Endodermal cell (in vitro differentiated cells): Measurements from ENCODE around the gene KCNQ1. TPM values are rescaled to one million over a fixed set of nuclear protein-coding genes. Genes with fewer than 3 reads are reported as not detected.

Source experiments
- DNase-seq: peaks from one replicate; pipeline ENCODE4 v3.0.0-alpha.2; 2017
- H3K27ac ChIP-seq: 2 replicates; pipeline ENCODE4 v1.5.1; 2013; ENCODE audit warnings: mild to moderate bottlenecking, low read depth, low read length, moderate library complexity
- H3K27me3 ChIP-seq: 2 replicates; pipeline ENCODE4 v1.6.1; 2013; ENCODE audit warnings: mild to moderate bottlenecking, low read length, moderate library complexity; ENCODE audit not compliant: insufficient read depth, control insufficient read depth, poor library complexity, severe bottlenecking
- H3K36me3 ChIP-seq: 2 replicates; pipeline ENCODE4 v1.7.0; 2013; ENCODE audit warnings: mild to moderate bottlenecking, low read length, moderate library complexity; ENCODE audit not compliant: control insufficient read depth, insufficient read depth
- H3K4me1 ChIP-seq: one replicate; pipeline ENCODE4 v1.7.0; 2013; ENCODE audit warnings: low read length; ENCODE audit not compliant: control insufficient read depth, insufficient read depth
- H3K4me3 ChIP-seq: 2 replicates; pipeline ENCODE4 v1.5.1; 2013; ENCODE audit warnings: mild to moderate bottlenecking, low read length, moderate library complexity
- H3K9ac ChIP-seq: 2 replicates; pipeline ENCODE4 v1.6.1; 2013; ENCODE audit warnings: mild to moderate bottlenecking, low read length, moderate library complexity; ENCODE audit not compliant: poor library complexity, severe bottlenecking; ENCODE audit errors: extremely low read depth
- H3K9me3 ChIP-seq: 2 replicates; pipeline ENCODE4 v1.6.1; 2013; ENCODE audit warnings: mild to moderate bottlenecking, low read length, moderate library complexity; ENCODE audit not compliant: control insufficient read depth
- H3K27ac Mint-ChIP-seq: 2 replicates; pipeline ENCODE4 v1.8.0; 2020; ENCODE audit warnings: mixed read lengths
- H3K27me3 Mint-ChIP-seq: 2 replicates; pipeline ENCODE4 v1.8.0; 2021; ENCODE audit warnings: mild to moderate bottlenecking, mixed read lengths; ENCODE audit not compliant: insufficient read depth
- H3K36me3 Mint-ChIP-seq: 2 replicates; pipeline ENCODE4 v1.8.0; 2020; ENCODE audit warnings: low read depth, mixed read lengths
- H3K4me1 Mint-ChIP-seq: 2 replicates; pipeline ENCODE4 v1.8.0; 2020; ENCODE audit warnings: mixed read lengths
- H3K4me3 Mint-ChIP-seq: 2 replicates; pipeline ENCODE4 v1.8.0; 2020; ENCODE audit warnings: mild to moderate bottlenecking, moderate library complexity, mixed read lengths
- H3K9me3 Mint-ChIP-seq: 2 replicates; pipeline ENCODE4 v1.8.0; 2020; ENCODE audit warnings: mild to moderate bottlenecking, mixed read lengths
- WGBS, 2 experiments: methylation state at CpG; one replicate each; pipeline versions ENCODE4 v1.1.5 to v1.1.7; 2013; ENCODE audit warnings: missing lambda C conversion rate in 2 of 2, mixed read lengths in 1 of 2; ENCODE audit not compliant: insufficient coverage in 1 of 2, insufficient read length in 1 of 2; 5-methylcytosine and 5-hydroxymethylcytosine counted together
- total RNA-seq, 2 donors: library from RNA; stranded (reverse); fragmentation: NEBNext Ultra II Directional in 1 of 2; extraction: Animal tissue kit (Norgen Biotek cat#: 25700) in 1 of 2; gene quantifications; 2 replicates in 1 of 2; 3 replicates in 1 of 2; pipeline ENCODE4 v1.2.1, GENCODE V29; 2021
- TF ChIP-seq, protein P1 (sequence below): fragments of 200-600 bp; sonication (generic); conservative IDR thresholded peaks from 2 replicates; pipeline ENCODE4 v1.5.0; 2021; ENCODE audit warnings: antibody characterized with exemption, mild to moderate bottlenecking

The KCNQ1 gene
- total RNA-seq, 2 donors from 2014 or later, result 1.8 to 3.5 TPM

DNA sequence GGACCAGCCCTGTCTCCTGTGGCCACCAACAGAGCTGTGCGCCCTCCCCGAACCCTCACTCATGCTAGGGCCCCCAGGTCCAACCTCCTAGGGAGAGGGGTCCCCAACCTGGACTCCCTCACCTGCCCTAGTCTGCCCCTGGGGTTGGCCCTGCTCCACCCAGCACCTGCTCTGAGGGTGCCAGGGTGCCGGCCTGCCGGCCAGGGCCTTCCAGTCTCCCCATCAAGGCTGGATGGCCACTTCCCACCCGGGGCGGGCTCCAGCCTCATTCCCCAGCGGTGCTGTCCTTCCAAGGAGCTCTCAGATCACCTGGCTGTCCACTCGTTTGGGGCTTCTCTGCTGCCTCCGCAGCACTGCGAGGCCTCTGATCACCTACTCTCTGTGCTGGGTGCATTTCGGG lies 401.7 kb downstream of the KCNQ1 start:
- H3K27ac ChIP-seq, result no peak overlapping the region
- no peaks in the 10 kb centered on the region for H3K36me3 Mint-ChIP-seq
- TF ChIP-seq, protein P1, sequence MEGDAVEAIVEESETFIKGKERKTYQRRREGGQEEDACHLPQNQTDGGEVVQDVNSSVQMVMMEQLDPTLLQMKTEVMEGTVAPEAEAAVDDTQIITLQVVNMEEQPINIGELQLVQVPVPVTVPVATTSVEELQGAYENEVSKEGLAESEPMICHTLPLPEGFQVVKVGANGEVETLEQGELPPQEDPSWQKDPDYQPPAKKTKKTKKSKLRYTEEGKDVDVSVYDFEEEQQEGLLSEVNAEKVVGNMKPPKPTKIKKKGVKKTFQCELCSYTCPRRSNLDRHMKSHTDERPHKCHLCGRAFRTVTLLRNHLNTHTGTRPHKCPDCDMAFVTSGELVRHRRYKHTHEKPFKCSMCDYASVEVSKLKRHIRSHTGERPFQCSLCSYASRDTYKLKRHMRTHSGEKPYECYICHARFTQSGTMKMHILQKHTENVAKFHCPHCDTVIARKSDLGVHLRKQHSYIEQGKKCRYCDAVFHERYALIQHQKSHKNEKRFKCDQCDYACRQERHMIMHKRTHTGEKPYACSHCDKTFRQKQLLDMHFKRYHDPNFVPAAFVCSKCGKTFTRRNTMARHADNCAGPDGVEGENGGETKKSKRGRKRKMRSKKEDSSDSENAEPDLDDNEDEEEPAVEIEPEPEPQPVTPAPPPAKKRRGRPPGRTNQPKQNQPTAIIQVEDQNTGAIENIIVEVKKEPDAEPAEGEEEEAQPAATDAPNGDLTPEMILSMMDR, result no peak
- no peaks in the 10 kb centered on the region for H3K9me3 Mint-ChIP-seq
- WGBS, 2 experiments, result 81 to 90% methylated on average over 5 to 11 of the region's 11 CpGs
- no peaks in the 10 kb centered on the region for H3K9me3 ChIP-seq
- H3K27me3 Mint-ChIP-seq, result peaks cover 21% of the 10 kb centered on the region
- H3K9ac ChIP-seq, result no peak overlapping the region
- no peak overlapping the region for H3K4me3 Mint-ChIP-seq
- no peak overlapping the region for H3K4me3 ChIP-seq
- no peaks in the 10 kb centered on the region for H3K4me1 ChIP-seq
- DNase-seq, result no peak
- H3K4me1 Mint-ChIP-seq, result no peaks in the 10 kb centered on the region
- no peak overlapping the region for H3K27ac Mint-ChIP-seq
- H3K36me3 ChIP-seq, result no peaks in the 10 kb centered on the region
- no peaks in the 10 kb centered on the region for H3K27me3 ChIP-seq

DNA sequence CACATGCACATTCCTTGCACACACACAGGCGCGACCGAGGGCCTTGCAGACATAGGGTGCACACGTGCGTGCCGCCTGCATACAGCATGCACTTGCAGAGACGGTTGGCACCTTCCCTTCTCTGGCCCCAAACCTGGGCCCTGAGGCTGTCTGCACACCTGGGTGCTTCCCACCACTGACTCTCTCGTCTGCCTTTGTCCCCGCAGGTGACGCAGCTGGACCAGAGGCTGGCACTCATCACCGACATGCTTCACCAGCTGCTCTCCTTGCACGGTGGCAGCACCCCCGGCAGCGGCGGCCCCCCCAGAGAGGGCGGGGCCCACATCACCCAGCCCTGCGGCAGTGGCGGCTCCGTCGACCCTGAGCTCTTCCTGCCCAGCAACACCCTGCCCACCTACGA lies 402.8 kb downstream of the KCNQ1 start:
- Histone ChIP-seq H3K4me1 (no peaks in the 10 kb centered on the region), H3K4me3 (no peak overlapping the region), H3K27me3 (no peaks in the 10 kb centered on the region), H3K36me3 (no peaks in the 10 kb centered on the region), H3K9me3 (no peaks in the 10 kb centered on the region), H3K9ac (no peak overlapping the region), H3K27ac (no peak overlapping the region)
- Mint-ChIP-seq H3K36me3 (no peaks in the 10 kb centered on the region), H3K9me3 (no peaks in the 10 kb centered on the region), H3K4me3 (no peak overlapping the region), H3K27me3 (peaks cover 17% of the 10 kb centered on the region), H3K27ac (no peak overlapping the region), H3K4me1 (no peaks in the 10 kb centered on the region)
- 89 to 90% methylated on average over 10 to 21 of the region's 21 CpGs for WGBS, 2 experiments
- DNase-seq, result no peak
- TF ChIP-seq, protein P1, result no peak

DNA sequence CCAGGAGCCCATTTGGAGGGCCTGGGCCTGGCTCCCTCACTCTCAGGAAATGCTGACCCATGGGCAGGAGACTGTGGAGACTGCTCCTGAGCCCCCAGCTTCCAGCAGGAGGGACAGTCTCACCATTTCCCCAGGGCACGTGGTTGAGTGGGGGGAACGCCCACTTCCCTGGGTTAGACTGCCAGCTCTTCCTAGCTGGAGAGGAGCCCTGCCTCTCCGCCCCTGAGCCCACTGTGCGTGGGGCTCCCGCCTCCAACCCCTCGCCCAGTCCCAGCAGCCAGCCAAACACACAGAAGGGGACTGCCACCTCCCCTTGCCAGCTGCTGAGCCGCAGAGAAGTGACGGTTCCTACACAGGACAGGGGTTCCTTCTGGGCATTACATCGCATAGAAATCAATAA lies 403.7 kb downstream of the KCNQ1 start:
- H3K9me3 ChIP-seq, result no peaks in the 10 kb centered on the region
- Mint-ChIP-seq H3K36me3 (no peaks in the 10 kb centered on the region), H3K4me3 (no peak overlapping the region), H3K4me1 (no peaks in the 10 kb centered on the region), H3K27ac (no peak overlapping the region), H3K27me3 (peaks cover 17% of the 10 kb centered on the region), H3K9me3 (no peaks in the 10 kb centered on the region)
- no peak overlapping the region for H3K27ac ChIP-seq
- H3K9ac ChIP-seq, result no peak overlapping the region
- TF ChIP-seq, protein P1, result no peak
- H3K4me1 ChIP-seq, result no peaks in the 10 kb centered on the region
- no peak overlapping the region for H3K4me3 ChIP-seq
- H3K36me3 ChIP-seq, result no peaks in the 10 kb centered on the region
- DNase-seq, result no peak
- no peaks in the 10 kb centered on the region for H3K27me3 ChIP-seq
- 88 to 93% methylated on average over 6 to 9 of the region's 9 CpGs for WGBS, 2 experiments
